Neural progenitor cell (in vitro differentiated cells): ENCODE data around the gene FAM210B. TPM values are rescaled to one million over a fixed set of nuclear protein-coding genes. Genes with fewer than 3 reads are reported as not detected.

ENCODE experiments used
- DNase-seq: peaks from one replicate; pipeline ENCODE4 v3.0.0-alpha.2; 2016; ENCODE audit warnings: low spot score
- H2AFZ ChIP-seq: fragments of 200-600 bp; sonication (generic); replicated peaks from 2 replicates; pipeline ENCODE4 v1.6.1; 2016; ENCODE audit warnings: antibody characterized with exemption
- H3F3A ChIP-seq: fragments of 200-600 bp; sonication (generic); 2 replicates; pipeline ENCODE4 v1.6.1; 2016; ENCODE audit warnings: antibody characterized with exemption, low read depth
- H3K27ac ChIP-seq: fragments of 200-600 bp; sonication (generic); 2 replicates; pipeline ENCODE4 v1.5.1; 2016; ENCODE audit warnings: mild to moderate bottlenecking
- H3K27me3 ChIP-seq: fragments of 200-600 bp; sonication (generic); 2 replicates; pipeline ENCODE4 v1.6.1; 2016; ENCODE audit warnings: mild to moderate bottlenecking, moderate library complexity
- H3K36me3 ChIP-seq: fragments of 200-600 bp; sonication (generic); 2 replicates; pipeline ENCODE4 v1.5.1; 2016
- H3K4me1 ChIP-seq: fragments of 200-600 bp; sonication (generic); 2 replicates; pipeline ENCODE4 v1.6.1; 2016; ENCODE audit warnings: mixed run types
- H3K4me2 ChIP-seq: fragments of 200-600 bp; sonication (generic); 2 replicates; pipeline ENCODE4 v1.6.1; 2016
- H3K4me3 ChIP-seq: fragments of 200-600 bp; sonication (generic); 2 replicates; pipeline ENCODE4 v1.5.1; 2016
- H3K79me2 ChIP-seq: fragments of 200-600 bp; sonication (generic); 2 replicates; pipeline ENCODE4 v1.6.1; 2016; ENCODE audit warnings: low read depth
- H3K9ac ChIP-seq: fragments of 200-600 bp; sonication (generic); 2 replicates; pipeline ENCODE4 v1.6.1; 2016
- H3K9me3 ChIP-seq: fragments of 200-600 bp; sonication (generic); 2 replicates; pipeline ENCODE4 v1.5.1; 2016; ENCODE audit warnings: low read depth
- H4K20me1 ChIP-seq: fragments of 200-600 bp; sonication (generic); 2 replicates; pipeline ENCODE4 v1.6.1; 2016; ENCODE audit warnings: low read depth
- H3K27ac Mint-ChIP-seq: 3 replicates; pipeline ENCODE4 v1.8.0; 2021; ENCODE audit warnings: mixed read lengths
- H3K27me3 Mint-ChIP-seq: 2 replicates; pipeline ENCODE4 v1.8.0; 2022; ENCODE audit warnings: low read depth, mild to moderate bottlenecking, inconsistent platforms, moderate library complexity, mixed read lengths; ENCODE audit not compliant: insufficient read depth
- H3K36me3 Mint-ChIP-seq: 3 replicates; pipeline ENCODE4 v1.8.0; 2021; ENCODE audit warnings: mixed read lengths
- H3K4me1 Mint-ChIP-seq: 3 replicates; pipeline ENCODE4 v1.8.0; 2021; ENCODE audit warnings: mixed read lengths
- H3K4me3 Mint-ChIP-seq: 3 replicates; pipeline ENCODE4 v1.8.0; 2021; ENCODE audit warnings: mild to moderate bottlenecking, moderate library complexity, mixed read lengths
- H3K9me3 Mint-ChIP-seq: 3 replicates; pipeline ENCODE4 v1.8.0; 2020; ENCODE audit warnings: mixed read lengths
- CTCF ChIP-seq: fragments of 200-600 bp; sonication (generic); IDR thresholded peaks from 2 replicates; pipeline ENCODE4 v1.5.1; 2017; ENCODE audit warnings: antibody characterized with exemption, mild to moderate bottlenecking
- EZH2 ChIP-seq: fragments of 200-600 bp; sonication (generic); IDR thresholded peaks from 2 replicates; pipeline ENCODE4 v1.6.1; 2017; ENCODE audit warnings: antibody characterized with exemption, mild to moderate bottlenecking, moderate library complexity
- EZH2phosphoT487 ChIP-seq: fragments of 200-600 bp; sonication (generic); IDR thresholded peaks from 2 replicates; pipeline ENCODE4 v1.6.1; 2017; ENCODE audit warnings: antibody characterized with exemption
- total RNA-seq: library from RNA; depleted of rRNA; stranded (reverse); fragments of >200 nt; gene quantifications from 2 replicates; pipeline ENCODE4 v1.2.3, GENCODE V29; 2015; ENCODE audit warnings: low replicate concordance

FAM210B gene
- total RNA-seq, 1 donor from 2014 or later: 26.7 TPM

- peak overlapping the region; percentile 92 for H3K4me3 Mint-ChIP-seq
- H3K9ac ChIP-seq: no peak overlapping the region
- H3K4me1 Mint-ChIP-seq: peaks cover 29% of the 10 kb centered on the region
- H3K4me2 ChIP-seq: peak overlapping the region; percentile 98
- peak overlapping the region; percentile 81 for H3K4me3 ChIP-seq
- no peaks in the 10 kb centered on the region for H3K9me3 Mint-ChIP-seq
- peaks cover 17% of the 10 kb centered on the region for H3F3A ChIP-seq
- peaks cover 3% of the 10 kb centered on the region for H3K36me3 Mint-ChIP-seq
- H2AFZ ChIP-seq: no peak overlapping the region
- no peaks in the 10 kb centered on the region for H3K9me3 ChIP-seq
- H3K4me1 ChIP-seq: peaks cover 20% of the 10 kb centered on the region
- peaks cover 9% of the 10 kb centered on the region for H4K20me1 ChIP-seq
- no peak overlapping the region for H3K27ac ChIP-seq
- H3K27me3 ChIP-seq: peaks cover 15% of the 10 kb centered on the region
- H3K27me3 Mint-ChIP-seq: peaks cover 5% of the 10 kb centered on the region
- no peak for DNase-seq
- no peaks in the 10 kb centered on the region for H3K79me2 ChIP-seq
- no peaks in the 10 kb centered on the region for H3K36me3 ChIP-seq
- peak overlapping the region; percentile 46 for H3K27ac Mint-ChIP-seq
- TF ChIP-seq EZH2phosphoT487: no peak
- TF ChIP-seq EZH2: no peak
- no peak for TF ChIP-seq CTCF
Measured at GRCh38 chr20:56360133-56360907, 1.5 kb downstream of the FAM210B start.

GRCh38 chr20:56360908-56361205 lies 2.1 kb downstream of the FAM210B start:
- Mint-ChIP-seq H3K4me1 (peaks cover 29% of the 10 kb centered on the region), H3K36me3 (peaks cover 5% of the 10 kb centered on the region), H3K27me3 (peaks cover 5% of the 10 kb centered on the region), H3K4me3 (peak overlapping the region; percentile 92), H3K27ac (no peak overlapping the region), H3K9me3 (no peaks in the 10 kb centered on the region)
- Histone ChIP-seq H3K9ac (no peak overlapping the region), H3K9me3 (no peaks in the 10 kb centered on the region), H3K27ac (no peak overlapping the region), H3K4me1 (peaks cover 20% of the 10 kb centered on the region), H3K27me3 (peaks cover 15% of the 10 kb centered on the region), H3F3A (peaks cover 17% of the 10 kb centered on the region), H3K4me3 (no peak overlapping the region), H4K20me1 (peaks cover 9% of the 10 kb centered on the region), H3K4me2 (peak overlapping the region; percentile 98), H3K36me3 (no peaks in the 10 kb centered on the region), H3K79me2 (no peaks in the 10 kb centered on the region), H2AFZ (no peak overlapping the region)
- no peak for TF ChIP-seq EZH2phosphoT487
- TF ChIP-seq CTCF: no peak
- TF ChIP-seq EZH2: no peak
- DNase-seq: peak; percentile 55

- H3K79me2 ChIP-seq: no peaks in the 10 kb centered on the region
- H3K4me3 Mint-ChIP-seq: no peak overlapping the region
- H3K36me3 Mint-ChIP-seq: peaks cover 12% of the 10 kb centered on the region
- H3K27ac Mint-ChIP-seq: no peak overlapping the region
- H3K27ac ChIP-seq: no peak overlapping the region
- no peak overlapping the region for H2AFZ ChIP-seq
- peaks cover 29% of the 10 kb centered on the region for H3K4me1 Mint-ChIP-seq
- H3K4me1 ChIP-seq: peaks cover 20% of the 10 kb centered on the region
- peaks cover 15% of the 10 kb centered on the region for H3K27me3 ChIP-seq
- no peak overlapping the region for H3K4me3 ChIP-seq
- H3K27me3 Mint-ChIP-seq: peaks cover 3% of the 10 kb centered on the region
- TF ChIP-seq CTCF (no peak), EZH2 (no peak), EZH2phosphoT487 (no peak)
- H3K4me2 ChIP-seq: no peak overlapping the region
- no peaks in the 10 kb centered on the region for H3K9me3 Mint-ChIP-seq
- DNase-seq: no peak
- peaks cover 17% of the 10 kb centered on the region for H3F3A ChIP-seq
- peaks cover 9% of the 10 kb centered on the region for H4K20me1 ChIP-seq
- H3K9me3 ChIP-seq: no peaks in the 10 kb centered on the region
- no peak overlapping the region for H3K9ac ChIP-seq
- no peaks in the 10 kb centered on the region for H3K36me3 ChIP-seq
Measured at GRCh38 chr20:56361900-56362299, 3.1 kb downstream of the FAM210B start.
